Caco-2 (cell line): ENCODE measurements around the gene PTPRN. TPM values are rescaled to one million over a fixed set of nuclear protein-coding genes. Genes with fewer than 3 reads are reported as not detected.

Experiments used
- microRNA-seq: library from miRNA; unstranded; fragments of <30 nt; microRNA quantifications from one replicate; pipeline ENCODE4 v1.2.0, GENCODE V29; 2022
- total RNA-seq: library from RNA; stranded (reverse); gene quantifications from 2 replicates; pipeline ENCODE4 v1.2.3, GENCODE V29; 2022

PTPRN gene
- total RNA-seq, 1 experiment from 2014 or later, result not detected

Small RNA genes lying within 50 kb of the gene (microRNA-seq; reads per million reads assigned to microRNA genes)
- not detected for gene MIR153-1

Other genes starting within 250 kb of the PTPRN start
- gene IHH, start 248.5 kb downstream of the PTPRN start, total RNA-seq, result 19.0 and 22.6 TPM in 2 replicates
- 28.5 and 29.6 TPM in 2 replicates for gene NHEJ1, start 148.6 kb downstream of the PTPRN start, total RNA-seq
- 6.5 and 7.1 TPM in 2 replicates for gene SLC23A3, start 139.4 kb downstream of the PTPRN start, total RNA-seq
- 59.3 and 62.9 TPM in 2 replicates for gene CNPPD1, start 132.5 kb downstream of the PTPRN start, total RNA-seq
- gene RETREG2, start 131.1 kb downstream of the PTPRN start, total RNA-seq, result 59.5 and 62.0 TPM in 2 replicates
- gene ZFAND2B, start 102.6 kb downstream of the PTPRN start, total RNA-seq, result 37.3 and 41.8 TPM in 2 replicates
- 66.0 and 68.6 TPM in 2 replicates for gene ABCB6, start 90.4 kb downstream of the PTPRN start, total RNA-seq
- gene ATG9A, start 79.8 kb downstream of the PTPRN start, total RNA-seq, result 59.6 and 62.9 TPM in 2 replicates
- 50.7 and 51.5 TPM in 2 replicates for gene ANKZF1, start 79.6 kb downstream of the PTPRN start, total RNA-seq
- gene GLB1L, start 64.0 kb downstream of the PTPRN start, total RNA-seq, result 3.3 and 4.3 TPM in 2 replicates
- gene STK16, start 63.9 kb downstream of the PTPRN start, total RNA-seq, result 26.1 and 26.6 TPM in 2 replicates
- gene TUBA4B, start 56.2 kb downstream of the PTPRN start, total RNA-seq, result not detected in 2 replicates
- gene TUBA4A, start 55.5 kb downstream of the PTPRN start, total RNA-seq, result 14.9 and 15.6 TPM in 2 replicates
- 60.6 and 61.2 TPM in 2 replicates for gene DNAJB2, start 30.0 kb downstream of the PTPRN start, total RNA-seq
- not detected in 2 replicates for gene RESP18, start 23.3 kb upstream of the PTPRN start, total RNA-seq
- 102 and 103 TPM in 2 replicates for gene DNPEP, start 78.5 kb upstream of the PTPRN start, total RNA-seq
- 0.86 TPM in 1 of 2 replicates, not detected in the other for gene DES, start 109.0 kb upstream of the PTPRN start, total RNA-seq
- gene SPEG, start 125.4 kb upstream of the PTPRN start, total RNA-seq, result 17.2 and 18.6 TPM in 2 replicates
- gene GMPPA, start 189.5 kb upstream of the PTPRN start, total RNA-seq, result 51.0 and 53.7 TPM in 2 replicates
- gene ASIC4, start 205.1 kb upstream of the PTPRN start, total RNA-seq, result 0.16 and 0.19 TPM in 2 replicates
- gene CHPF, start 234.4 kb upstream of the PTPRN start, total RNA-seq, result 26.4 and 27.3 TPM in 2 replicates
- gene TMEM198, start 234.6 kb upstream of the PTPRN start, total RNA-seq, result 8.5 and 9.1 TPM in 2 replicates